GM21390 (cell line): ENCODE measurements around the gene TEX38.

ENCODE experiments used
- ATAC-seq: cut with Tn5 transposase; IDR thresholded peaks from one replicate; pipeline ENCODE4 v1.9.1; 2021; ENCODE audit not compliant: unreplicated experiment

The TEX38 gene

DNA sequence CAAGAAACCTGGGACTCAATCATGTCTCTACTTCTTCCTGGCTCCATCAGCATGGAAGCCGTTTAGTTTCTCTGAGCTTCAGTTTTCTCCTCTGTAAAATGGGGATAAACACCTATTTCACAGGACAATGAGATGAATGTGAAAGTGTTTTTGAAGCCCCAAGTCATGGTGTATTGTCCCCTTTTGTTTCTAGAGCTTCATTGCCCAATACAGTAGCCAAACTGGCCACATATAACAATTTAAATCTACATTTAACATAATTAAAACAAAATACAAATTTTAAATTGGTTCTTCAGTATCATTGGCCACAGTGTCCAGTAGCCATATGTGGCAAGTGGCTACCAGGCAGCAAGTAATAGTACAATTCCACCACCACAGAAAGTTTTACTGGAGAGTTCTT lies 49.5 kb downstream of the TEX38 start:
- no peak for ATAC-seq

DNA sequence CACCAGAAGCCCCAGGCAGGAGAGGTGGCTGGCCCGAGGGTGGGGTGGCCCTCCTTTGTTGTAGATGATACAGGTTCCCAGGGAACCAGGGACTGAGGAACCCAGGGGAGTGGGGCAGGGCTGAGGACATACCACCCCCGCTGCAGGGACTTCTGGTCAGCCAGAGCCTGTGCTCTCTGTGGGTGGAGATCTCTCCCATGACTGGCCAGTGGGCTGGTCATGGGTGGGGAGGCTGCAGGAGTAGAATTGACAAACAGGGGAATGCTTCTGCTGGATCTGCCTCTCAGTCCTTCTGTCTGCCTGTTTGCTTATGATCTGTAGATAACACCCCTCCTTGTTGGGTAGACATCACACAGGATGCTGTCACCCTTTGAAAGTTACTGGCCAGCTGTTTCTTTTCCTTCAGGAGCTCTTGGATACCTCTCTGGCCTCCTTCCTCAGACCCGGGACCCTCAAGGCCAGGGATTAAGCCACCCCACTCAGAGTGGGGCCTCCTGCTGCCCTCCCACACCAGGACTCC lies 50.1 kb downstream of the TEX38 start:
- ATAC-seq, result no peak
